ENCODE measurements around the gene KCNJ1. TPM values are rescaled to one million over a fixed set of nuclear protein-coding genes. Genes with fewer than 3 reads are reported as not detected.

Gene KCNJ1
- total RNA-seq (under 1 TPM in 3 of 6 donors, not detected in 3; 0.03 to 0.12 (median 0.06) TPM), polyA plus RNA-seq (under 1 TPM; 0.08 to 0.28 TPM)

DNA sequence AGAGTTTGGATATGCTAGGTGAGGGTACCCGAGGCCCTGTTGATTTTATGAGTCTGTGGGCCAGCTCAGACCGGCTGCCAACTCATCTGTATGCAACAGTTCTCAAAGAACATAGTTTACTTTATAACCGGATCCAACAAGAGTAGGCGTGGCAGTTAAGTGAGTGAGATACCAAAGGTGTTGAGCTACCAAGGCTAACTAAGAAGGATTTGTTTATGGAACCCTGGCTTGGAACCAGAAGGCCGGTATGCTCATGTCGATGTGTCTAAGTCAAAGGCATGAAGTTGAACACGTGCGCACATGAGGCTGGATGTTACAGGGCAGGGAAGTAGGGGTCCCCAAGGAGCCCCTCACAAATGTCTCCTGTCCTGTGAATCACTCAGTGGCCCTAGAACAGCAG, at the start of gene KCNJ1:
TSS of gene KCNJ1 (minus strand) at position 20 of the 400 bp plus-strand sequence. CDS start 27,053 bp downstream, outside the sequence.
- Histone ChIP-seq H3K4me1 (no peaks in the 10 kb centered on the region), H3K9me3 (no peaks in the 10 kb centered on the region), H3K27me3 (no peaks in the 10 kb centered on the region), H3K27ac (no peak within 1 kb of the TSS), H3K4me3 (no peak within 1 kb of the TSS), H3K36me3 (no peaks in the 10 kb centered on the region)
- intact Hi-C loops (cut with DNase I), result no loop called here
- ATAC-seq (peak in 2 of 4 donors; percentile 17 to 43), DNase-seq (no peak), FAIRE-seq (no peak)
- WGBS, 2 donors, result 46 to 47% methylated on average over 8 of the region's 8 CpGs
- TF ChIP-seq, protein P1, sequence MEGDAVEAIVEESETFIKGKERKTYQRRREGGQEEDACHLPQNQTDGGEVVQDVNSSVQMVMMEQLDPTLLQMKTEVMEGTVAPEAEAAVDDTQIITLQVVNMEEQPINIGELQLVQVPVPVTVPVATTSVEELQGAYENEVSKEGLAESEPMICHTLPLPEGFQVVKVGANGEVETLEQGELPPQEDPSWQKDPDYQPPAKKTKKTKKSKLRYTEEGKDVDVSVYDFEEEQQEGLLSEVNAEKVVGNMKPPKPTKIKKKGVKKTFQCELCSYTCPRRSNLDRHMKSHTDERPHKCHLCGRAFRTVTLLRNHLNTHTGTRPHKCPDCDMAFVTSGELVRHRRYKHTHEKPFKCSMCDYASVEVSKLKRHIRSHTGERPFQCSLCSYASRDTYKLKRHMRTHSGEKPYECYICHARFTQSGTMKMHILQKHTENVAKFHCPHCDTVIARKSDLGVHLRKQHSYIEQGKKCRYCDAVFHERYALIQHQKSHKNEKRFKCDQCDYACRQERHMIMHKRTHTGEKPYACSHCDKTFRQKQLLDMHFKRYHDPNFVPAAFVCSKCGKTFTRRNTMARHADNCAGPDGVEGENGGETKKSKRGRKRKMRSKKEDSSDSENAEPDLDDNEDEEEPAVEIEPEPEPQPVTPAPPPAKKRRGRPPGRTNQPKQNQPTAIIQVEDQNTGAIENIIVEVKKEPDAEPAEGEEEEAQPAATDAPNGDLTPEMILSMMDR (IDR thresholded peaks at IDR 0.05), result no peak

DNA sequence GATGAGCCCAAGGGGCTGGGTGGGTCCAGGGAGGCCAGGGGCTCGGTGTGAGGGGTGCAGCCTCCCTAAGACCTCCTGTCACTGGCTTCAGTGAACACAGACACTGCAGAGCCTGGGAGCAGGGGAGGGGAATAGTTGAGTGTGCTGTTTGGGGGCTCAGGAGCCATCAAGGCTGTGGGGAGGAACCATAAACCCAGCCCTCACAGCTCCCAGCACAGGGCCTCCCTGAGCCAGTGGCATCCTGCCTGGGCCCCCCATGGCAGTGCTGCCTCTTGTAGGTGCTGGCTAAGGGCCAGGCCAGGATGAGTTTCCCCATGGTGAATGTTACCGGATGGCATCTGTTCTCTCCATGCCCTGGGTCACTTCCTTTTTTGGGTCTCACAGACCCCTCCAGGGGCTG, 49.6 kb upstream of the KCNJ1 start:
- no peak for ATAC-seq
- whole genome bisulfite sequencing, 2 donors, result 86 to 92% methylated on average over 2 of the region's 2 CpGs
- no peak overlapping the region for H3K4me3 ChIP-seq
- H3K9me3 ChIP-seq, result no peaks in the 10 kb centered on the region
- FAIRE-seq, result no peak
- no peaks in the 10 kb centered on the region for H3K27me3 ChIP-seq
- no peaks in the 10 kb centered on the region for H3K4me1 ChIP-seq
- H3K36me3 ChIP-seq, result no peaks in the 10 kb centered on the region
- intact Hi-C loops (cut with DNase I), result no loop called here
- no peak overlapping the region for H3K27ac ChIP-seq
- TF ChIP-seq, protein P1 (IDR thresholded peaks at IDR 0.05), result no peak
- DNase-seq, result no peak

DNA sequence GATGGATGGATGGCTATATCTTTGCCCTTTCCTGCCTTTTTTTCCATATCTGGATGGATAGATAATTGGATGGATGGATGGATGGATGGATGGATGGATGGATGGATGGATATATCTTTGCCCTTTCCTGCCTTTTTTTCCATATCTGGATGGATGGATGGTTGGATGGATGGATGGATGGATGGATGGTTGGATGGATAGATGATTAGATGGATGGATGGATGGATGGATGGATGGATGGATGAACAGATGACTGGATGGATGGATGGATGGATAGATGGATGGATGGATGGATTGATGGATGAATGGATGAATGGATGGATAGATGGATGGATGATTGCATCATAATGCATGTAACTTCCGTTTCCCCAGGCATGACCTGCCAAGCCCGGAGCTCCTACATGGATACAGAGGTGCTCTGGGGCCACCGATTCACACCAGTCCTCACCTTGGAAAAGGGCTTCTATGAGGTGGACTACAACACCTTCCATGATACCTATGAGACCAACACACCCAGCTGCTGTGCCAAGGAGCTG, 49.0 kb upstream of the KCNJ1 start:
- 76 to 79% methylated on average over 3 of the region's 3 CpGs for WGBS, 2 donors

DNA sequence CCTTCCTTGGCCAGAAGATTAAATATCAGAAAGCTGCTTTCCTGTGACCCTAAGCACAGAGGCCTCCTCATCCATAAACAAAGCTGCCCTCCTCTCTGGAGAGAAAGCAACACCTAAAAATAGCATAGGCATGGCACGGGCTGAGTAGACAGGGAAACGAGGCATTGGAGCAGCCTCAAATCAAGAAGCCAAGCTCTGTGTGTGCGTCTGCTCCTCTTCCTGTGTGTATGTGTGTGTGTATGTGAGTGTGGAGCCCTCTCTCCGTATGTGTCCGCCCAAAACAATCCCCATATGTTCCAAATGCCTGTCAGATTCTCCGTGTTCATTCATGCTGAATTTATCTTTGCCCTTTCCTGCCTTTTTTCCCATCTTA, 48.0 kb upstream of the KCNJ1 start:
- Histone ChIP-seq H3K27me3 (no peaks in the 10 kb centered on the region), H3K9me3 (no peaks in the 10 kb centered on the region), H3K36me3 (no peaks in the 10 kb centered on the region), H3K4me3 (no peak overlapping the region), H3K4me1 (no peaks in the 10 kb centered on the region), H3K27ac (no peak overlapping the region)
- FAIRE-seq, result no peak
- DNase-seq, result no peak
- intact Hi-C loops (cut with DNase I), result no loop called here
- ATAC-seq, result no peak
- TF ChIP-seq, protein P1 (IDR thresholded peaks at IDR 0.05), result no peak
- 88 to 92% methylated on average over 6 of the region's 6 CpGs for WGBS, 2 donors

More for the DNA sequence above, 49.0 kb upstream of the KCNJ1 start:
- FAIRE-seq (no peak), DNase-seq (no peak), ATAC-seq (no peak)
- intact Hi-C loops (cut with DNase I), result no loop called here
- TF ChIP-seq, protein P1 (IDR thresholded peaks at IDR 0.05), result no peak
- Histone ChIP-seq H3K4me3 (no peak overlapping the region), H3K27me3 (no peaks in the 10 kb centered on the region), H3K9me3 (no peaks in the 10 kb centered on the region), H3K27ac (no peak overlapping the region), H3K4me1 (no peaks in the 10 kb centered on the region), H3K36me3 (no peaks in the 10 kb centered on the region)
